ENCODE results near the gene MGAT4A. TPM values are rescaled to one million over a fixed set of nuclear protein-coding genes. Genes with fewer than 3 reads are reported as not detected.

MGAT4A gene
- total RNA-seq, 2 experiments from 2014 or later, result 200 to 204 TPM

DNA sequence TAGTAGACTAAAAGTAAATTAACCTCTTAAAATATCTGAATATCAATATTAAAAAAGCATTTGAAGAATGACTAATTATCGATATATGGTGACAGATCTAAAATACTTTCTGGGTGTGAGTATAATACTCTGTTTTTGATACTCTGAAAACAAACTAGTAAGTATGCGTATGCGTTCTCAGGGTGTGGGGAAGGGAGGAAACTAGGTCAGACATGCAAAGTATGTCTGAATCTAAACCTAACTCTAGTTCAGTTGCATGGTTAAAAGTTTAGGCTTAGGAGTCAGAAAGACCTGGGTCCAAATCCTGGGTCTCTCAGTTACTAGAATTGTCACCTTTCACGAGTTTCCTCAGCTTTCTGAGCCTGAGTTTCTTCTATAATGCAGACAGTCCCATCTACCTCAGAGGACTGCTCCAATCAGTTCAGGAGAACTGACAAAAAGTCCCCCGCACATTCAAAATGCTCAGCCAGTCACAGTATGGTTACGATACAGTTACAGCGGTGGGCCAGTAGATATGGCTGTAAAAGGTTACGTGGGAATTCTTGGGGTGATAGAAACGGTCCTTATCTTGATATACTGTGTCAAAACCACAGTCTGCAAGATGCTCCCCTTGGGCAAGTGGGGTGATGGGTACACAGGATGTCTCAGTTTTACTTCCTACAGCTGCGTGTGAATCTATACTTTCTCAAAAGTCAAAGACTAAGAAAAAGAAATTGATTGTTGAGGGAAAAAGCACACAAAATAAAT is 93.4 kb downstream of the MGAT4A start:
- H3K36me3 ChIP-seq (ENCODE audit: insufficient read depth, low read length), result peaks cover 88% of the 10 kb centered on the region
- Mint-ChIP-seq H3K4me1 (ENCODE audit: low read depth) (peaks cover 44% of the 10 kb centered on the region), H3K27ac (peak overlapping the region; percentile 99), H3K9me3 (no peaks in the 10 kb centered on the region), H3K36me3 (ENCODE audit: low read depth) (peaks cover 88% of the 10 kb centered on the region), H3K27me3 (no peaks in the 10 kb centered on the region), H3K4me3 (peak overlapping the region; percentile 79)
- peaks cover 31% of the 10 kb centered on the region for H3K4me1 ChIP-seq (ENCODE audit: insufficient read depth, low read length)
- TF ChIP-seq, protein P1, sequence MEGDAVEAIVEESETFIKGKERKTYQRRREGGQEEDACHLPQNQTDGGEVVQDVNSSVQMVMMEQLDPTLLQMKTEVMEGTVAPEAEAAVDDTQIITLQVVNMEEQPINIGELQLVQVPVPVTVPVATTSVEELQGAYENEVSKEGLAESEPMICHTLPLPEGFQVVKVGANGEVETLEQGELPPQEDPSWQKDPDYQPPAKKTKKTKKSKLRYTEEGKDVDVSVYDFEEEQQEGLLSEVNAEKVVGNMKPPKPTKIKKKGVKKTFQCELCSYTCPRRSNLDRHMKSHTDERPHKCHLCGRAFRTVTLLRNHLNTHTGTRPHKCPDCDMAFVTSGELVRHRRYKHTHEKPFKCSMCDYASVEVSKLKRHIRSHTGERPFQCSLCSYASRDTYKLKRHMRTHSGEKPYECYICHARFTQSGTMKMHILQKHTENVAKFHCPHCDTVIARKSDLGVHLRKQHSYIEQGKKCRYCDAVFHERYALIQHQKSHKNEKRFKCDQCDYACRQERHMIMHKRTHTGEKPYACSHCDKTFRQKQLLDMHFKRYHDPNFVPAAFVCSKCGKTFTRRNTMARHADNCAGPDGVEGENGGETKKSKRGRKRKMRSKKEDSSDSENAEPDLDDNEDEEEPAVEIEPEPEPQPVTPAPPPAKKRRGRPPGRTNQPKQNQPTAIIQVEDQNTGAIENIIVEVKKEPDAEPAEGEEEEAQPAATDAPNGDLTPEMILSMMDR (IDR thresholded peaks at IDR 0.05), result no peak
- ChIA-PET POLR2A (interaction anchor here (1.0 to 2.2 kb wide), 4 partner anchors 12 to 185 kb away, joined by 3 to 5 read pairs (median 4); partner anchors contain the start of gene MGAT4A), CTCF (interaction anchor here (0.7 to 5.9 kb wide), 2 partner anchors 12 to 93 kb away, joined by 3 to 32 read pairs; partner anchors contain the start of gene MGAT4A)
- H3K27ac ChIP-seq (ENCODE audit: low read depth in 1 of 2, low read length in 2 of 2), result peak overlapping the region; percentile 20 to 85
- H3K4me3 ChIP-seq (ENCODE audit: low read length), result no peak overlapping the region
- ATAC-seq (ENCODE audit: poor library complexity), result peak; percentile 80
- no peaks in the 10 kb centered on the region for H3K27me3 ChIP-seq (ENCODE audit: control insufficient read depth in 1 of 2, insufficient read depth in 2 of 2, low read length in 2 of 2)
- no peaks in the 10 kb centered on the region for H3K9me3 ChIP-seq (ENCODE audit: control insufficient read depth in 1 of 2, insufficient read depth in 1 of 2, low read length in 2 of 2)
- intact Hi-C loops (cut with DNase I, micrococcal nuclease), result loop anchor here in 1 of 2 experiments (1.0 to 10.0 kb wide), 2 partner anchors 200 to 517 kb away; partner anchors contain the start of genes LIPT1 and TSGA10
- DNase-seq, result peak in 10 of 14 experiments; percentile 25 to 87 (median 49)

DNA sequence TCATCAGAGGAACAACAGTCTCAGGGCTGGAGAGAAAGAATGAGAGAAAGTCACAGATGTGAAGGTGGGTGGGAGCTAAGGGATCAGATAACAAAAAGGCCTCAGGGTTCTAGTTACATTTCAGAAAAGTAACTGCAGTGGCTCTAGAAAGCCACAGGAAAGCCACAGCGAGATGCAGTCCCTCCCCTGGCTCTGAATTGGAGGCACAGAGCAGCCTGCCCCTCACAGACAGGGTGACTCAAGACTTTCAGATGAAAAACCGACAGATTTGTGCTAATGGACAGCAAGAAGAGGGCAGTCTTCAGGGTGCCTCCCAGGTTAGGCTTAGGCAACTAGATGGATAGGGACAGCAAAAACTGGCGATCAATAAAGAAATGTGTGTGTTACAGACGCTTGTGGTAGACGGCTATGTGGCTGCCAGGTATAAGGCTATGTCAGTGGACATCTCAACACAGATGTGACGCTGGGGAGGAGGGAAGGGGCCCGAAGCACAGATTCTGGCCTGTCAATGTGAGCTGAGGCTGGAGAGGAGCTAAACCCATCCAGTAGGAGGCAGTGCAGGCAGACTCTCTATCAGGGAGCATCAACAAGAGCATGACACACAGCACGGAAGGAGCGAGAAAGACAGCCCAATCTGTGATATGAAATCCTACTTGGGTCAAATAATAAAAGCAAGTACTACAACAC is 96.4 kb downstream of the MGAT4A start:
- Mint-ChIP-seq H3K4me1 (ENCODE audit: low read depth) (peaks cover 40% of the 10 kb centered on the region), H3K36me3 (ENCODE audit: low read depth) (peaks cover 91% of the 10 kb centered on the region), H3K4me3 (no peak overlapping the region), H3K27me3 (no peaks in the 10 kb centered on the region), H3K27ac (peak overlapping the region; percentile 83), H3K9me3 (no peaks in the 10 kb centered on the region)
- Histone ChIP-seq H3K4me3 (ENCODE audit: low read length) (no peak overlapping the region), H3K4me1 (ENCODE audit: insufficient read depth, low read length) (peaks cover 31% of the 10 kb centered on the region), H3K9me3 (ENCODE audit: control insufficient read depth in 1 of 2, insufficient read depth in 1 of 2, low read length in 2 of 2) (no peaks in the 10 kb centered on the region), H3K27ac (ENCODE audit: low read depth in 1 of 2, low read length in 2 of 2) (peak overlapping the region; percentile 9 to 25), H3K36me3 (ENCODE audit: insufficient read depth, low read length) (peaks cover 90% of the 10 kb centered on the region), H3K27me3 (ENCODE audit: control insufficient read depth in 1 of 2, insufficient read depth in 2 of 2, low read length in 2 of 2) (no peaks in the 10 kb centered on the region)
- ATAC-seq (ENCODE audit: poor library complexity) (peak; percentile 60), DNase-seq (peak in 10 of 14 experiments; percentile 28 to 76 (median 48))
- TF ChIP-seq, protein P1 (IDR thresholded peaks at IDR 0.05), result no peak
- intact Hi-C loops (cut with DNase I, micrococcal nuclease), result loop anchor here (2.0 to 10.0 kb wide), 3 partner anchors 14 to 520 kb away; partner anchors contain the start of genes LIPT1 (in 1 of the 2) and TSGA10 (in 1 of the 2)
- CTCF ChIA-PET, result interaction anchor here (0.5 to 5.9 kb wide), 14 partner anchors 9 to 397 kb away, joined by 3 to 32 read pairs (median 4); partner anchors contain the start of gene MGAT4A
- POLR2A ChIA-PET, result interaction anchor here (1.1 to 2.0 kb wide), 3 partner anchors 10 to 140 kb away, joined by 3 to 4 read pairs (median 3); no protein-coding TSS in a partner anchor

DNA sequence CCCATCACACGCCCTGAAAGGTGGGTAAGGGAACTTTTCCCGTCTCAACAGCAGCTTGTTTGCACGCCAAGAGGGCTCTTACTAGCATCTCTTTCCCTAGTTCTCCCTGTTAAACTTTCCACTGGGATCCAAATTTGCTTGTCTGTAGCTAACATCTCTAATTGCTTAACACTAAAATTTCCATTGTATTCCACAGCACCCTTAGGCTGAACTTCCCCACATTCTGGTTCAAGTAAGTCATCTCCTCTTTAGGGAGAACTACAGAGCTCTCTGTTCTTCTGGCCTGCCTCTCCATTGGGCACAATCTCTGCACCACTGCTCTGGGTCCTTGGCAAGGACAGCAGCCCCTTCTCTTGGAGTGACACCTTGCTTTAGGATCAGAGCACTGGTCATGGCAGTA is 98.6 kb downstream of the MGAT4A start:
- peaks cover 94% of the 10 kb centered on the region for H3K36me3 ChIP-seq (ENCODE audit: insufficient read depth, low read length)
- Mint-ChIP-seq H3K27me3 (no peaks in the 10 kb centered on the region), H3K36me3 (ENCODE audit: low read depth) (peaks cover 89% of the 10 kb centered on the region), H3K4me1 (ENCODE audit: low read depth) (peaks cover 35% of the 10 kb centered on the region), H3K9me3 (no peaks in the 10 kb centered on the region), H3K4me3 (no peak overlapping the region), H3K27ac (peak overlapping the region; percentile 49)
- no peak overlapping the region for H3K4me3 ChIP-seq (ENCODE audit: low read length)
- ATAC-seq (ENCODE audit: poor library complexity) (no peak), DNase-seq (no peak)
- TF ChIP-seq, protein P1 (IDR thresholded peaks at IDR 0.05), result no peak
- H3K27me3 ChIP-seq (ENCODE audit: control insufficient read depth in 1 of 2, insufficient read depth in 2 of 2, low read length in 2 of 2), result no peaks in the 10 kb centered on the region
- intact Hi-C loops (cut with DNase I, micrococcal nuclease), result loop anchor here (5.0 to 10.0 kb wide), 2 partner anchors 65 to 522 kb away; partner anchors contain the start of genes LIPT1 (in 1 of the 2) and TSGA10 (in 1 of the 2)
- CTCF ChIA-PET, result interaction anchor here (0.8 kb wide), 1 partner anchor 17 kb away, joined by 4 read pairs; no protein-coding TSS in a partner anchor
- peaks cover 20% of the 10 kb centered on the region for H3K4me1 ChIP-seq (ENCODE audit: insufficient read depth, low read length)
- no peaks in the 10 kb centered on the region for H3K9me3 ChIP-seq (ENCODE audit: control insufficient read depth in 1 of 2, insufficient read depth in 1 of 2, low read length in 2 of 2)
- no peak overlapping the region for H3K27ac ChIP-seq (ENCODE audit: low read depth in 1 of 2, low read length in 2 of 2)
- POLR2A ChIA-PET, result interaction anchor here (0.9 to 1.5 kb wide), 4 partner anchors 13 to 139 kb away, joined by 3 to 5 read pairs (median 4); no protein-coding TSS in a partner anchor
